ENCODE results near the gene CLMN.

- TF ChIP-seq EZH2 (IDR thresholded peaks at IDR 0.05; ENCODE audit: insufficient read depth, poor library complexity, severe bottlenecking) (no peak), EZH2phosphoT487 (IDR thresholded peaks at IDR 0.05; ENCODE audit: insufficient read depth, low read depth) (no peak)
Measured at GRCh38 chr14:95287176-95287754, 32.4 kb downstream of the CLMN start.

Data from GM23248 (cell line).